OCI-LY1 (cell line): ENCODE data around the gene EHBP1L1.

Source experiments
- H2AFZ ChIP-seq: fragments of 200-600 bp; sonication (generic), shearing (Covaris generic); 2 replicates; pipeline ENCODE4 v1.6.0; 2014; ENCODE audit warnings: antibody characterized with exemption, mild to moderate bottlenecking, low read length
- H3F3A ChIP-seq: fragments of 200-600 bp; sonication (generic), shearing (Covaris generic); 2 replicates; pipeline ENCODE4 v1.6.0; 2014; ENCODE audit warnings: mild to moderate bottlenecking, antibody characterized with exemption, low read length, moderate library complexity; ENCODE audit not compliant: insufficient read depth
- H3K27ac ChIP-seq: fragments of 200-600 bp; sonication (generic); 2 replicates; pipeline ENCODE4 v1.5.1; 2014; ENCODE audit warnings: low read length, mixed run types, mild to moderate bottlenecking, low read depth; ENCODE audit not compliant: poor library complexity, severe bottlenecking
- H3K27me3 ChIP-seq: fragments of 200-600 bp; sonication (generic); 2 replicates; pipeline ENCODE4 v1.6.0; 2014; ENCODE audit warnings: antibody characterized with exemption, mild to moderate bottlenecking, low read length, moderate library complexity; ENCODE audit not compliant: insufficient read depth
- H3K36me3 ChIP-seq: fragments of 200-600 bp; sonication (generic); 2 replicates; pipeline ENCODE4 v1.6.1; 2014; ENCODE audit warnings: mild to moderate bottlenecking, antibody characterized with exemption, low read length, moderate library complexity, mixed read lengths; ENCODE audit not compliant: insufficient read depth
- H3K4me1 ChIP-seq: fragments of 200-600 bp; sonication (generic); 2 replicates; pipeline ENCODE4 v1.5.1; 2014; ENCODE audit warnings: mild to moderate bottlenecking, low read length, moderate library complexity; ENCODE audit not compliant: insufficient read depth, severe bottlenecking
- H3K4me2 ChIP-seq: fragments of 200-600 bp; sonication (generic), shearing (Covaris generic); 2 replicates; pipeline ENCODE4 v1.6.1; 2014; ENCODE audit warnings: low read length
- H3K4me3 ChIP-seq: fragments of 200-600 bp; sonication (generic); 2 replicates; pipeline ENCODE4 v1.5.1; 2014; ENCODE audit warnings: low read length, low read depth, mild to moderate bottlenecking, mixed read lengths; ENCODE audit not compliant: poor library complexity, severe bottlenecking
- H3K79me2 ChIP-seq: fragments of 200-600 bp; shearing (Covaris generic); 2 replicates; pipeline ENCODE4 v1.6.1; 2016; ENCODE audit warnings: mixed run types, low read length, mixed read lengths; ENCODE audit not compliant: insufficient read depth
- H3K9ac ChIP-seq: fragments of 200-600 bp; sonication (generic), shearing (Covaris generic); 2 replicates; pipeline ENCODE4 v1.6.1; 2014; ENCODE audit warnings: mild to moderate bottlenecking, low read length, mixed read lengths
- H3K9me2 ChIP-seq: fragments of 200-600 bp; sonication (generic), shearing (Covaris generic); 2 replicates; pipeline ENCODE4 v1.6.1; 2014; ENCODE audit warnings: low read depth, mild to moderate bottlenecking, low read length, mixed read lengths
- H3K9me3 ChIP-seq: fragments of 200-600 bp; shearing (Covaris generic); 2 replicates; pipeline ENCODE4 v1.6.1; 2014; ENCODE audit warnings: low read length, mixed read lengths
- H4K20me1 ChIP-seq: fragments of 200-600 bp; sonication (generic), shearing (Covaris generic); 2 replicates; pipeline ENCODE4 v1.6.0; 2016; ENCODE audit warnings: mild to moderate bottlenecking, low read length; ENCODE audit not compliant: insufficient read depth
- EZH2 ChIP-seq: fragments of 200-600 bp; sonication (generic), shearing (Covaris generic); IDR thresholded peaks from 2 replicates; pipeline ENCODE4 v1.8.0; 2017; ENCODE audit warnings: borderline replicate concordance, mixed run types, mild to moderate bottlenecking, antibody characterized with exemption, low read length, moderate library complexity, mixed read lengths
- TF ChIP-seq, protein P1 (sequence below): fragments of 200-600 bp; sonication (generic), shearing (Covaris generic); IDR thresholded peaks from 2 replicates; pipeline ENCODE4 v1.5.1; 2017; ENCODE audit warnings: mild to moderate bottlenecking, antibody characterized with exemption, low read length, moderate library complexity, mixed read lengths

Gene EHBP1L1

DNA sequence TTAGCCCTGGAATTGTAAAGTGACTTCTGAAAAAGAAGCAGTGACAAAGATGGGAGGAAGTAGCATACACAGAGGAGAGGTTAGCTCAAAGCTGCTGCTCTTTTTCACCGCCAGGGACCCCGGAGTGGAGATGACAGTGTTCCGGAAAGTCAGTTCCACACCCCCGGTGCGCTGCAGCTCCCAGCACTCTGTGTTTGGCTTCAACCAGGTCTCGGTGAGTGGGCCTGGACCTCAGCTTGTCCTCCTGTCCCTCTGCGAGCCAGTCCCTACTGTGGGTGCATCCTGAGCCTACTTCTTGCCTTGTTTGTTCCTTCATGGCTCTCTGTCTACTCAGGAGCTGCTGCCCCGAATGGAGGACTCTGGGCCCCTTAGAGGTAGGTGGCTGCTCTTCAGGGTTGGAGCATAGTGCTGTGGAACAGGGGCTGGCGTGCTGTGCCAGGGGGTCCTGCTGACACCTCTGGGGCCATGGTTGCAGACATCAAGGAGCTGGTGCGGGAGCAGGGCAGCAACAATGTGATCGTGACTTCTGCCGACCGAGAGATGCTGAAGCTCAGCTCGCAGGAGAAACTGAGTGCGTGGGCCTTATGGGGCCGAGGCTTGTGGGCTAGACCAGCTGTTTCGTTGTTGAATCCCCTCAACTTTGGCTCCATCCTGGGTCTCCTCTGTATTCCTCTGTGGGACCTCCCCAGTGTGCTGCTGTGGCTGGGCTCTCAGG, 41.4 kb downstream of the EHBP1L1 start:
- no peak for TF ChIP-seq EZH2
- TF ChIP-seq, protein P1, sequence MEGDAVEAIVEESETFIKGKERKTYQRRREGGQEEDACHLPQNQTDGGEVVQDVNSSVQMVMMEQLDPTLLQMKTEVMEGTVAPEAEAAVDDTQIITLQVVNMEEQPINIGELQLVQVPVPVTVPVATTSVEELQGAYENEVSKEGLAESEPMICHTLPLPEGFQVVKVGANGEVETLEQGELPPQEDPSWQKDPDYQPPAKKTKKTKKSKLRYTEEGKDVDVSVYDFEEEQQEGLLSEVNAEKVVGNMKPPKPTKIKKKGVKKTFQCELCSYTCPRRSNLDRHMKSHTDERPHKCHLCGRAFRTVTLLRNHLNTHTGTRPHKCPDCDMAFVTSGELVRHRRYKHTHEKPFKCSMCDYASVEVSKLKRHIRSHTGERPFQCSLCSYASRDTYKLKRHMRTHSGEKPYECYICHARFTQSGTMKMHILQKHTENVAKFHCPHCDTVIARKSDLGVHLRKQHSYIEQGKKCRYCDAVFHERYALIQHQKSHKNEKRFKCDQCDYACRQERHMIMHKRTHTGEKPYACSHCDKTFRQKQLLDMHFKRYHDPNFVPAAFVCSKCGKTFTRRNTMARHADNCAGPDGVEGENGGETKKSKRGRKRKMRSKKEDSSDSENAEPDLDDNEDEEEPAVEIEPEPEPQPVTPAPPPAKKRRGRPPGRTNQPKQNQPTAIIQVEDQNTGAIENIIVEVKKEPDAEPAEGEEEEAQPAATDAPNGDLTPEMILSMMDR = peak; percentile 15; the same call in 1 of the 2 replicates
- Histone ChIP-seq H3K27me3 (no peaks in the 10 kb centered on the region), H3K79me2 (peaks cover 9% of the 10 kb centered on the region; the same call in 1 of the 2 replicates), H3K9ac (peak overlapping the region; percentile 93), H2AFZ (no peak overlapping the region), H3K4me2 (peak overlapping the region; percentile 98), H3K9me2 (no peaks in the 10 kb centered on the region), H4K20me1 (no peaks in the 10 kb centered on the region), H3K36me3 (peaks cover 52% of the 10 kb centered on the region), H3K4me1 (peaks cover 51% of the 10 kb centered on the region), H3K27ac (peak overlapping the region; percentile 54), H3K4me3 (peak overlapping the region; percentile 76), H3K9me3 (no peaks in the 10 kb centered on the region), H3F3A (no peaks in the 10 kb centered on the region)

DNA sequence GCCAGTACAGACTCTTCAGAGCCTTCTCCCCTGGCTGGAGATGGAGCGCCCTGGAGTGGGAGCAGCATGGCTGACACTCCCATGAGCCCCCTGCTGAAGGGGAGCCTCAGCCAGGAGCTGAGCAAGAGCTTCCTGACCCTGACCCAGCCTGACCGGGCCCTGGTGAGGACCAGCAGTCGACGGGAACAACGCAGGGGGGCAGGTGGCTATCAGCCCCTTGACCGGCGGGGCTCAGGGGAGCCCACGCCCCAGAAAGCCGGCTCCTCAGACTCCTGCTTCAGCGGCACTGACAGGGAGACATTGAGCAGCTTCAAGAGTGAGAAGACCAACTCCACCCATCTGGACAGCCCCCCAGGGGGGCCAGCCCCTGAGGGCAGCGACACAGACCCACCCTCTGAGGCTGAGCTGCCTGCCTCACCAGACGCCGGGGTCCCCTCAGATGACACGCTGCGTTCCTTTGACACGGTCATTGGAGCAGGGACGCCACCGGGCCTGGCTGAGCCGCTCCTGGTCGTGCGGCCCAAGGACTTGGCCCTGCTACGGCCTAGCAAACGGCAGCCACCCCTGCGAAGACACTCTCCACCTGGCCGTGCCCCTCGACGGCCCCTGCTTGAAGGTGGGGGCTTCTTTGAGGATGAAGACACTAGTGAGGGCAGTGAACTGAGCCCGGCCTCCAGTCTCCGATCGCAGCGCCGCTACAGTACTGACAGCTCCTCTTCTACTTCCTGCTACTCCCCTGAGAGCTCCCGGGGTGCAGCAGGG, 42.3 kb downstream of the EHBP1L1 start:
- H3K9ac ChIP-seq = peak overlapping the region; percentile 93; the same call in 1 of the 2 replicates
- H3K9me2 ChIP-seq = no peaks in the 10 kb centered on the region
- H4K20me1 ChIP-seq = no peaks in the 10 kb centered on the region
- TF ChIP-seq, protein P1 = no peak
- no peak for TF ChIP-seq EZH2
- H3K4me3 ChIP-seq = peak overlapping the region; percentile 10
- peak overlapping the region; percentile 46 for H3K27ac ChIP-seq
- H3K27me3 ChIP-seq = no peaks in the 10 kb centered on the region
- no peaks in the 10 kb centered on the region for H3F3A ChIP-seq
- peaks cover 42% of the 10 kb centered on the region for H3K4me1 ChIP-seq
- H3K4me2 ChIP-seq = peak overlapping the region; percentile 98
- H3K79me2 ChIP-seq = peaks cover 9% of the 10 kb centered on the region; the same call in 1 of the 2 replicates
- H2AFZ ChIP-seq = no peak overlapping the region
- H3K9me3 ChIP-seq = no peaks in the 10 kb centered on the region
- peaks cover 58% of the 10 kb centered on the region for H3K36me3 ChIP-seq

DNA sequence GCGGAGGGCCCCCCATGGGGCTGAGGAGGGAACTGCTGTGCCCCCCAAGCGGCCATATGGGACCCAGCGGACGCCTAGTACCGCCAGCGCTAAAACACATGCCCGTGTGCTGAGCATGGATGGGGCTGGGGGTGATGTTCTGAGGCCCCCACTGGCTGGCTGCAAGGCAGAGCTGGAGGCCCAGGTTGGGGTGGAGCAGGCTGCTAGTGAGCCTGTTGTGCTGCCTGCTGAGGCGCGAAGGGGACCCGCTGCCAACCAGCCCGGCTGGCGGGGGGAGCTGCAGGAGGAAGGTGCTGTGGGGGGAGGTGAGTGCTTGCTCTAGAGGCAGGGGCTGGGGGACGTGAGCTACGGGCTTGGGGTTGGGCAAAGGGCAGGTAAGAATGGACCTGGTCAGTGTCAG, 42.9 kb downstream of the EHBP1L1 start:
- H3K36me3 ChIP-seq = peaks cover 64% of the 10 kb centered on the region

More for the DNA sequence above, 42.9 kb downstream of the EHBP1L1 start:
- TF ChIP-seq, protein P1 = no peak
- no peak for TF ChIP-seq EZH2
- Histone ChIP-seq H3K9ac (peak overlapping the region; percentile 35; the same call in 1 of the 2 replicates), H3F3A (no peaks in the 10 kb centered on the region), H3K4me1 (peaks cover 36% of the 10 kb centered on the region), H3K27ac (peak overlapping the region; percentile 46), H4K20me1 (no peaks in the 10 kb centered on the region), H3K9me3 (no peaks in the 10 kb centered on the region), H3K4me2 (peak overlapping the region; percentile 98), H2AFZ (no peak overlapping the region), H3K79me2 (peaks cover 9% of the 10 kb centered on the region; the same call in 1 of the 2 replicates), H3K4me3 (peak overlapping the region; percentile 10), H3K27me3 (no peaks in the 10 kb centered on the region), H3K9me2 (no peaks in the 10 kb centered on the region)
